Dermis microvascular lymphatic vessel endothelial cell (primary cell): ENCODE measurements around the gene PRPF19. TPM values are rescaled to one million over a fixed set of nuclear protein-coding genes. Genes with fewer than 3 reads are reported as not detected.
"Not testable (repeated sequence)": the region's sequence is repeated elsewhere in the genome, so short reads cannot be mapped to it uniquely, and the experiment has no call there.

ENCODE experiments used
- DNase-seq, 2 donors: peaks; one replicate each; pipeline versions ENCODE4 v3.0.0 to v3.0.0-alpha.2; 2010; ENCODE audit warnings: low read depth in 2 of 2
- total RNA-seq: library from RNA; depleted of rRNA; stranded (reverse); fragments of >200 nt; gene quantifications from 2 replicates; pipeline ENCODE4 v1.2.1, GENCODE V29; 2014

The PRPF19 gene
- total RNA-seq, 1 donor from 2014 or later: 51.6 TPM

- DNase-seq: no peak
These were observed 17.4 kb upstream of the PRPF19 start for GRCh38 chr11:60923800-60924109.

- no peak for DNase-seq
These were observed 16.9 kb upstream of the PRPF19 start for GRCh38 chr11:60923326-60923725.

DNA sequence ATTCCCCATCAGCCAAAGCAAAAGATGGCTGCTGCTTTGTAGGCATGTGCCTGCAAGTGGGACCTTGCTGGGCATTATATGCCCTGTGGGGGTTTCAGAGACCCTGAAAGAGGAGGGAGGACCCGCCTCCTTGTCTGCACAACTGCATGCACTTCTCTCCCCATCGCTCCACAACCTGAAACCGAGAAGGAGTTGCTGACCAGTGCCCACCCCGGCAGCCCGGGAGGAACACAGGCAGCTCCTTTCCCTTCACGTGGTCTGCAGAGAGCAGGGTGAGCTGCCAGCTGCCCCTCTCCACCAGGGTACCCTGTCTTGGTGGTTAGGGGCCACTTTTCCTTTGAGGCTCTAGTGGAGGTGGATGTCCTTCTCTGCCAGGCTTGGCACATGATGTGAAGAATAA, 16.5 kb upstream of the PRPF19 start:
- DNase-seq: no peak

DNA sequence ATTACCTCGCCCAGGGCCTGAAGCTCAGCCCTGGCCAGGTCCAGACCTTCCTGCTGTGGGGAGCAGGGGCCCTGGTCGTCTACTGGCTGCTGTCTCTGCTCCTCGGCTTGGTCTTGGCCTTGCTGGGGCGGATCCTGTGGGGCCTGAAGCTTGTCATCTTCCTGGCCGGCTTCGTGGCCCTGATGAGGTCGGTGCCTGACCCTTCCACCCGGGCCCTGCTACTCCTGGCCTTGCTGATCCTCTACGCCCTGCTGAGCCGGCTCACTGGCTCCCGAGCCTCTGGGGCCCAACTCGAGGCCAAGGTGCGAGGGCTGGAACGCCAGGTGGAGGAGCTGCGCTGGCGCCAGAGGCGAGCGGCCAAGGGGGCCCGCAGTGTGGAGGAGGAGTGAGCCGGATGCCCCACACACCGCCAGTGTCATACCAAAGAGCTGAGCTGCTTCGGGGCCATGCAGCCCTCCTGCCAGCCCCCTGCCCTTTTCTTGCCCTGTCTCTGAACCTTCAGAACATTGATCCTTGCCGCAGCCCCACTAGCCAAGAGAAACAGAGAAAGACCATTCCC, 15.5 kb upstream of the PRPF19 start:
- no peak for DNase-seq

- DNase-seq: no peak
These were observed 14.9 kb upstream of the PRPF19 start for GRCh38 chr11:60921259-60921658.

DNA sequence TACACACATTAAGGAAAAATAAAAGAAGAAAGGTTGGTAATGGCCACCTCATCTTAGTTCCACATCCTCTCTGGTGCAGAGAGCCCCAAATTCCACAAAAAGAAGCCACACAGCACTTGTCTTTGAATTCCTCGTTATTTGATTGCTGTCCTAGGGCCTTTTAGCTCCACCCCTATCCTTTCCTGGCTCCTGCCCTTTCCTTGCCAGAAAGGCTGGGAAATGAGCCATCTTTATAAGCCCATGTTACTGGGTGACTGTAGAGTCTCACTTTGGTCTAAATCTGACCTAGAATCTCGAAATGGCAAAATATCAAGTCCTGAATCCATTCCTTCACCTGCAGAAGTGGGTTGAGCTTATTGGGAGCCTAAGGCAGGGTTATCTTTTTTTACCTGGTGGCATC, 13.6 kb upstream of the PRPF19 start:
- no peak for DNase-seq

DNA sequence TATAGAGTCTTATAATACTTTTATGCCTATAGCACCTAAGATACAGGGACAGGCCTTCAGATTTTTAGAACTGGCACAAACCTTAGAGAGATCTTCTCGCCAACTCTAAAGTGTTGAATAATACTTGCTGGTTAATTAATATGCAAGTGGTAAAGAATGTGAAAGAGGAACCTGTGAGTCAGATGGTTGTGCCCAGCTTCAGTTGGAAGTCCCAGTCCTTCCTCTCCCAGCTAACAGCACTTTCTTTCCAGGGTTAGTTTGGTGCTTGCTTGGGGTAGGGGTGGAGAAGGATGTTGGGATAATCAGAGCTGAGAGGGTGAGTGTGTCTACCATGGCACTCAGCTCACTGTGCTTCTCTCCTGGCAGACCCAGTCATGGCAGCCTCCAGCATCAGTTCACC, 12.9 kb upstream of the PRPF19 start:
- no peak for DNase-seq

GRCh38 chr11:60918939-60919265, 12.5 kb upstream of the PRPF19 start:
- DNase-seq: no peak

DNA sequence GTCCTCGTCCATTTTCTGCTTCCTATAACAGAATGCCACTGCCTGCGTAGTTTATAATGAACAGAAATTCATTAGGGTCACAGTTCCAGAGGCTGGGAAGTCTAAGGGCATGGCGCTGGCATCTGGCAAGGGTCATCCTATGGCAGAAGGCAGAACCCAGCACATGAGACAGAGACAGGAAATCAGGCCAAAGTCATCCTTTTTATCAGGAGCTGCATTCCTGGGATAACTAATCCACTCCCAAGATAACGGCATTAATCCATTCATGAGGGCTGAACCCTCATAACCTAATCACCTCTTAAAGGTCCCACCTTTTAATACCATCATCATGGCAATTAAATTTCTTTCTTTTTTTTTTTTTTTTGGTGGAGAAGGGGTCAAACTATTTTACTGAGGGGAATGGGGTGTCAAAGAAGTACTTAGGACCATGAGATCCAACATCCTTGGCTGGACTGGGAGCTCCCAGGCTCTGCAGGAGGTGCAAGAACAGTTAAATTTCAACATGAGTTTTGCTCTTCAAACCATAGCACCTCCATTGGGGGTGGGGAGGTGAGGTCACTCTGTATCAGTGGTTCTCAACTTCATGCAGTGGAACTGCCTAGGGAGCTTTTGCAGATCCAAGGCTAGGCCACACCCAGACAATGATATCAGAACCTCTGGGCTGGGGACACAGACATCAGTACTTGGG, 12.0 kb upstream of the PRPF19 start:
- no peak for DNase-seq

GRCh38 chr11:60917267-60917666, 10.9 kb upstream of the PRPF19 start:
- no peak for DNase-seq

- DNase-seq: no peak
These were observed 10.4 kb upstream of the PRPF19 start for GRCh38 chr11:60916669-60917206.

DNA sequence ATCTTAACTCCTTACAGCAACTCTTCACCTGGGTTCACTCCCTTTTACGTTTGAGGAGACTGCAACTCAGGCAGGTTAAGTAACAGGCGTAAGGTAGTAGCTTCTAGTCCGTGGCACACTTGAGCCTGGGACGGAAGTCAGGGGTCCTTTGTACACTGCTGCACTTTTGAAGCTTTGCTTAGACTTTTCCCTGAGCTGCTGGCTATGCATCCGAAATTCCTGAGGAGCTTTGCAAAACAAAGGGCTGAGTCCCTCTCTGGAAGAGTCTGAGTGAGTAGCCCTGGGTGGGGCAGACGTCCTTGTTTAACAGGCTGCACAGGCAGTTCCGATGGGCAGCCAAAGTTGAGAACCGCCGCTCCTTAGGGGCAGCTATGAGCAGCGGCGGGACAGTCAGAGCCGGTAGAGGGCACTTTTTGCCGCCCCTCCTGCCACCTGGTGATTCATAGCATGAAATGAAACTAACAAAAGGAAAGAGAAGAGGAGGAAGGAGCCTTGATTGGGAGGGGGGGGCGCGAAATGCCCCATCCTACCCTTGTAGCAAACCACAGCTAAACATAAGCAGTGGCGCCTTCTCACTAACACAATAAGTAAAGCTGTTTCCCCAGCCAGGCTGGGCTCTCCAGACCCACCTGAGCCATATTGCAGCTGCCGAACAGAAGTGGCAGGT, 9.0 kb upstream of the PRPF19 start:
- DNase-seq: peak in 1 of 2 donors; percentile 71

- DNase-seq: peak in 1 of 2 donors; percentile 49
These were observed 8.4 kb upstream of the PRPF19 start for GRCh38 chr11:60914633-60915247.

DNA sequence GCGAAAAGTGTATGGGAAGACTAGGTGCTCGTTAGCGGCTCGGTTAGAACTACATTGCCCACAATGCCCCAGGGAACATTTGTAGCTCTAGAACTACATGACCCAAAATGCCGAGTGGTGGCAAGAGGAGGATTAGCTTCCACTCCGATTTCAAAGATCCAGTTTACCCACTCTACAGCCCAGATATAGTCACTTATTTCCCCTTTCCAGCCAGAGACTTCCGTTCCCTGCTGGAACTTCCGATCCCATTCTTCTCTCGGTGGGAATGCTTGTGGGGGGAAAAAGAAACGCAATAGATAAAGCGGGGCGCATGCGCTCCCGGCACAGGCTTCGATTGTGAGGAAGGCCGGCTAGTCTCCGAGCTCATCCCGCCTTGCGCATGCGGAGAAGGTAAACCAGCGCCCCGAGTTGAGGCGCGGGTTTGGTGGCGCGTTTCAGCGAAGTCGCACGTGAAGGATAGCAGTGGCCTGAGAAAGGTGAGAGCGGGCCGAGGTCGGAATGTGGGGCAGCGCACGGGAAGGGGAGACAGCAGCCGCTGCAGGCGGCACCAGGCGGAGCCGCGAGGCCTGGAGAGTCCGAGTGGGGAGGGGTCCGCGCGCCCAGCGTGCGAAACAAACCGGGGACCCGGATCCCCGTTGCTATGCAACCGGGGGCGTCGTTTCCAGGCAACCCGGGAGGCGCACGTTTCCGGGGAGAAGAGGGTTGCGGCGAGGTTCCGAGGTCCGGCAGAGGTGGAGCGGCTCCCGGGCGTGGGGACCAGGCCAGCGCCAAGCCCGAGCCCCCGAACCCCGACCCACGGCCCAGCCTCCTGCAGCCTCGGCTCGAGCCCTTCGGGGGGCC, 7.6 kb upstream of the PRPF19 start, which contains the start of gene TMEM109:
TMEM109 (plus strand) TSS at position 366 of the 840 bp plus-strand sequence. CDS start 5,536 bp downstream, outside the sequence.
- DNase-seq: peak; percentile 96 to 97

GRCh38 chr11:60912851-60913528, 6.6 kb upstream of the PRPF19 start:
- DNase-seq: peak; percentile 62 to 71

- DNase-seq: no peak
These were observed 6.0 kb upstream of the PRPF19 start for GRCh38 chr11:60912223-60912850.

- DNase-seq: peak; percentile 53 to 84
These were observed 4.5 kb upstream of the PRPF19 start for GRCh38 chr11:60910711-60911380.

- no peak for DNase-seq
These were observed 3.9 kb upstream of the PRPF19 start for GRCh38 chr11:60910281-60910687.

DNA sequence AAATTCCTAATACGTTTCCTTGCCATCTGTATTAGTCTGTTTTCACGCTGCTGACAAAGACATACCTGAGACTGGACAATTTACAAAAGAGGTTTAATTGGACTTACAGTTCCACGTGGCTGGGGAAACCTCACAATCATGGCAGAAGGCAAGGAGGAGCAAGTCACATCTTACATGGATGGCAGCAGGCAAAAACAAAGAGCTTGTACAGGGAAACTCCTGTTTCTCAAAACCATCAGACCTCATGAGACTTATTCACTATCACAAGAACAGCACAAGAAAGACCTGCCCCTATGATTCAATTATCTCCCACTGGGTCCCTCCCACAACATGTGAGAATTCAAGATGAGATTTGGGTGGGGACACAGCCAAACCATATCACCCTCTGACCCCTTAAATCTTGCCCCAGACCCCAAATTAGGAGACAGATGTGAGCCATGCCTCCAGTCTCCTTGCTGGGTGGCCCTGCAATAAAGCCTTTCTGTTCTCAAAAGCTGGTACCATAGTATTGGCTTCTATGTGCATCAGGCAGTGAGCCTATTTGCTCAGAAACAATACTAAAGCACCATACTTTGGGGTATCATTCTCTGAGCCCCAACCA, 3.4 kb upstream of the PRPF19 start:
- DNase-seq: not testable (repeated sequence)
